ENCODE data around the gene CRAT. TPM values are rescaled to one million over a fixed set of nuclear protein-coding genes. Genes with fewer than 3 reads are reported as not detected.

CRAT gene
- total and polyA plus RNA-seq, 2 of the 4 experiments (the other 2 are of a cell fraction): 18.8 to 41.6 TPM

GRCh38 chr9:129102095-129102525 is 8.5 kb downstream of the CRAT start:
- Histone ChIP-seq H2AFZ (replicated peaks; ENCODE audit: low read length, poor library complexity) (no peak overlapping the region), H2BK20ac (ENCODE audit: low read depth, low read length) (no peak overlapping the region), H2AK9ac (replicated peaks; ENCODE audit: low read depth, low read length, poor library complexity) (no peak overlapping the region), H2BK15ac (ENCODE audit: low read depth, low read length) (no peak overlapping the region), H4K5ac (ENCODE audit: low read depth, low read length) (no peak overlapping the region), H3K27me3 (ENCODE audit: control insufficient read depth, insufficient read depth, low read length) (no peaks in the 10 kb centered on the region), H3K14ac (replicated peaks; ENCODE audit: low read depth, low read length) (no peak overlapping the region), H3K79me1 (ENCODE audit: low read depth in 1 of 2, low read length in 2 of 2) (peaks cover 0 to 3% of the 10 kb centered on the region in 2 experiments; a peak in 1 of 4 replicates), H3K9ac (ENCODE audit: low read depth, low read length) (no peak overlapping the region), H3K4me3 (ENCODE audit: insufficient read depth, low read depth, low read length) (no peak overlapping the region), H4K8ac (ENCODE audit: low read depth in 2 of 2, low read length in 2 of 2) (no peak overlapping the region), H3K4me1 (ENCODE audit: control insufficient read depth, insufficient read depth, low read length) (no peaks in the 10 kb centered on the region), H3K9me1 (ENCODE audit: insufficient read depth, low read length) (no peaks in the 10 kb centered on the region), H3K18ac (ENCODE audit: low read depth, low read length) (no peak overlapping the region), H3K4ac (ENCODE audit: low read depth, low read length) (no peak overlapping the region), H3K23ac (ENCODE audit: low read depth, low read length) (no peak overlapping the region), H2AK5ac (ENCODE audit: low read depth, low read length) (no peak overlapping the region), H4K20me1 (ENCODE audit: insufficient read depth, low read length) (no peaks in the 10 kb centered on the region), H3K56ac (ENCODE audit: extremely low read depth, insufficient read depth, low read length) (no peak overlapping the region), H3K4me2 (ENCODE audit: low read depth, low read length) (no peak overlapping the region), H2BK5ac (ENCODE audit: low read depth, low read length, poor library complexity, severe bottlenecking) (no peak overlapping the region), H4K91ac (ENCODE audit: insufficient read depth, low read depth, low read length) (no peak overlapping the region), H3K9me3 (ENCODE audit: control insufficient read depth, insufficient read depth, low read length) (no peaks in the 10 kb centered on the region), H2BK120ac (ENCODE audit: low read depth, low read length) (no peak overlapping the region), H3K27ac (ENCODE audit: insufficient read depth, low read length) (no peak overlapping the region), H3K36me3 (ENCODE audit: control insufficient read depth, insufficient read depth, low read length) (peaks cover 30% of the 10 kb centered on the region)
- POLR2A ChIA-PET (ENCODE audit: unreplicated experiment): no interaction called here
- ATAC-seq (ENCODE audit: low read depth) (no peak), DNase-seq (no peak)
- in situ Hi-C loops (cut with MboI; ENCODE audit: low sequenced_read_pairs): no loop called here
- dilution Hi-C loops (cut with HindIII; ENCODE audit: low sequenced_read_pairs, unreplicated experiment): no loop called here
- BruUV-seq (replicated peaks): no TSS peak
- WGBS, 2 experiments (ENCODE audit: extremely low coverage in 2 of 2, insufficient read length in 1 of 2): 83% methylated on average over 2 of the region's 13 CpGs; no CpG with 5 or more reads in 1 of the 2 experiments
- no peak for TF ChIP-seq CHD1 (IDR thresholded peaks at IDR 0.05; ENCODE audit: low read depth, low read length)
- no peak for TF ChIP-seq MXI1 (IDR thresholded peaks at IDR 0.05; ENCODE audit: borderline replicate concordance, low read depth, low read length)
- TF ChIP-seq NFE2L2 (IDR thresholded peaks at IDR 0.05; ENCODE audit: low read depth, low read length): no peak
- no peak for TF ChIP-seq RCOR1 (IDR thresholded peaks at IDR 0.05; ENCODE audit: insufficient replicate concordance, low read length)
- TF ChIP-seq POLR2A (IDR thresholded peaks at IDR 0.05; ENCODE audit: low read depth, low read length): no peak
- CTCF ChIA-PET: no interaction called here
- intact Hi-C loops (cut with micrococcal nuclease): no loop called here

Data from IMR-90 (cell line).